Stimulated activated CD8-positive, alpha-beta memory T cell treated with anti-CD3 and anti-CD28 coated beads, Interleukin-2, amount 100 ng/mL, for 48 hours (primary cell): ENCODE results near the gene C2orf76.
A peak's percentile ranks its signal among the peaks of the same experiment; 100 is the strongest.
"Not testable (repeated sequence)": the region's sequence is repeated elsewhere in the genome, so short reads cannot be mapped to it uniquely, and the experiment has no call there.

Experiments used
- DNase-seq, 2 donors: peaks; one replicate each; pipeline ENCODE4 v3.0.0-alpha.2; 2020; ENCODE audit warnings: low read depth in 2 of 2

Gene C2orf76

DNA sequence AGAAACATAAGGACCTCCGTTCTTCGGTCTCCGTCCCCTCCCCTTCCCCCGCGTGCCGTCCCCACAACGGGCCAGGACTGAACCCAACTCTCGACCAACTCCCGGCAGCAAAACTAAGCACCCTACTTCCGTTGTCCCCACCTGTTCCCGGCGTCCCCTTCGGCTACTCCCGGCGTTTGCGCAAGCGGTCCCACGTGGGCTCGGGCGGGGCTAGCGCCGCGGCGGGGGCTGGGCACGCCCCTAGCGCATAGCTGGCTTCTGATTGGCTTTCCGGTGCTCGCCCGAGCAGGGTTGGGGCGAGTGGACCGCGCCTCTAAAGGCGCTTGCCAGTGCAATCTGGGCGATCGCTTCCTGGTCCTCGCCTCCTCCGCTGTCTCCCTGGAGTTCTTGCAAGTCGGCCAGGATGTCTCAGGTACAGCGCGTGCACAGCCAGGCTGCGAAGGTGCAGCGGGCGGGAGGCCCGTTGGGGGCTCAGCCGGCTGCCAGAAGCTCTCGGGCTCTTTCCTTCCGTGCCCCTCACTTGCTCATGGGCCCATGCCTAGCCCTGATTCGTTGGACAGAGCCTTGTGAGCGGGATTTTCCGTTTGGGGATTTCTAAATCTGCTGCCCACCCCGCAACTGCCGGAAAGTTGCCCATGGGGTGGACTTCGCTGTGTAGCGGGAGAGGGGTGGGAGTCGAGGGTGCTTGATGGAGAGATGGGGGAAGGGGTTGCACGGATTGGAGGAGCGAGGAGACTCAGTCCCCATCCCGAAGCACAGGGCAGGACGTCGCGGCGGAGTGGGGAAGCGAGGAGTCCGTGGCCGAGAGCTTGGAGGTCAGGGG is at the start of gene C2orf76, which contains the start of gene DBI:
Gene C2orf76 (minus strand): TSS at position 186 of the 823 bp plus-strand sequence. CDS start 26,875 bp downstream, outside the sequence.
Gene DBI (plus strand): TSS at position 329 of the 823 bp plus-strand sequence. CDS start 75 bp downstream, at position 404.
- DNase-seq: peak; percentile 86 to 90

DNA sequence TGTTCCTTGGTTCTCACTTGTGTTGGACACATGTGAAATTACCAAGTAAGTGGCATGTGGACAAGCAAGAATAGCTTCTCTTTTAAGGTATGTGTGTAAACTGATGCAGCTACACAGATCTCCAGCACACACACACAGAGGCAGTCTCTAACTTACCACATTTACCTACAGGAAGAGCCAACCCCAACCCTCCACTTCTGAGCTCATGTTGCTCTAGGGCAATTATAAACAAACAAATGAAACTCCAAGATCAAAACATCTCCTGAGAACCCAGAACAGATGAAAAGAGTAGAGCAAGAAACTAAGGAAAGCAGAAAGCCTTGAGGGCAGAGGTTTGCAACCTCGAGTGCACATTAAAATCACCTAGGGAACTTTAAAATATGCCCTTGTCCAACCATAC is 49.0 kb upstream of the C2orf76 start:
- no peak for DNase-seq

DNA sequence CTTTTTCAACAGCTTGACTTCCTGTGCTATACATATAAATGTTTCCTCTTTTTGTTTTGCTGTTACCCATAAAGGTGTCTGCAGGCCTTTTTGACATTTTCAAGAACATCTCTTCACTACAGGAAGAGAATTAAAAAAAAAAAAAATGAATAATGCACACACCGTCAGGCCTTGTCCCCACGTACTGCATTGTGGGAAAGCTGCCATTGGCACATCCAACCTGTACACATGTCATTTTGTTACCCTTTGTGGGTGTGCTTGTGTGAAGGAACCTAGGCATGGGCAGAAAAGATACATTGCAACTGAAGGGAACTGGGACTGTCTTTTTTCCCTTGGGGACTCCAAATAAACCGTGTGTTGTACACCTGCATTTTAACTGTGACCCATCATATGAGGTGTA is 48.3 kb upstream of the C2orf76 start:
- DNase-seq: no peak

DNA sequence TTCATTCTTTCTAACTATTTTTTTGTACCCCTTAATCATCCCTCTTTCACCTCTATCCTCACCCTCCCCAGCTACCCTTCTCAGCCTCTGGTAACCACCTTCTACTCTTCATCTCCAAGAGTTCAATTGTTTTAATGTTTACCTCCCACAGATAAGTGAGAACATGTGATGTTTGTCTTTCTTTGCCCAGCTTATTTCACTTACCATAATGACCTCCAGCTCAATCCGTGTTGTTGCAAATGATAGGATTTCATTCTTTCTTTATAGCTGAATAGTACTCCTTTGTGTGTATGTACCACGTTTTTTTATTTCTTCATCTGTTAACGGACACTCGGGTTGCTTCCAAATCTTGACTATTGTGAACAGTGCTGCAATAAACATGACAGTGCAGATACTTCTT is 42.9 kb upstream of the C2orf76 start:
- no peak for DNase-seq

DNA sequence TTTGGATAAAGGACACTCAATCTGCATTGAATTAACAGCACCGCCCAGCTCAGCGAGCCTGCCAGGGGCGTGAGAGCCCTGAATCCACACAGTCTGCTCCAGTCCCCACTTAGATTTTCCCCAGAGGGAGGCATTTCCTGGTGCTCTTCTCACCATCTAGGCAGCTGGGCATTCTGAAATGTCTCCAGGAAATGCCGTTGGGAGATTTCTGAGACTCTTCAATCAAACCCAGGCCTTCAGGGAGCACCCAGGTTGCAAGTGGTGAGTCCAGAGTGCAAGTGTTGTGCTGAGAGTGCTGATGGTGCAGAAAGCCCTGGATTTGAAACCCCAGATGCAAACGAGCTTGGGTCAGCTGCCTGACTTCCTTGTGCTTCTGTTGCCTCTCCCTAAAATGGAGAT is 41.6 kb upstream of the C2orf76 start:
- DNase-seq: no peak

DNA sequence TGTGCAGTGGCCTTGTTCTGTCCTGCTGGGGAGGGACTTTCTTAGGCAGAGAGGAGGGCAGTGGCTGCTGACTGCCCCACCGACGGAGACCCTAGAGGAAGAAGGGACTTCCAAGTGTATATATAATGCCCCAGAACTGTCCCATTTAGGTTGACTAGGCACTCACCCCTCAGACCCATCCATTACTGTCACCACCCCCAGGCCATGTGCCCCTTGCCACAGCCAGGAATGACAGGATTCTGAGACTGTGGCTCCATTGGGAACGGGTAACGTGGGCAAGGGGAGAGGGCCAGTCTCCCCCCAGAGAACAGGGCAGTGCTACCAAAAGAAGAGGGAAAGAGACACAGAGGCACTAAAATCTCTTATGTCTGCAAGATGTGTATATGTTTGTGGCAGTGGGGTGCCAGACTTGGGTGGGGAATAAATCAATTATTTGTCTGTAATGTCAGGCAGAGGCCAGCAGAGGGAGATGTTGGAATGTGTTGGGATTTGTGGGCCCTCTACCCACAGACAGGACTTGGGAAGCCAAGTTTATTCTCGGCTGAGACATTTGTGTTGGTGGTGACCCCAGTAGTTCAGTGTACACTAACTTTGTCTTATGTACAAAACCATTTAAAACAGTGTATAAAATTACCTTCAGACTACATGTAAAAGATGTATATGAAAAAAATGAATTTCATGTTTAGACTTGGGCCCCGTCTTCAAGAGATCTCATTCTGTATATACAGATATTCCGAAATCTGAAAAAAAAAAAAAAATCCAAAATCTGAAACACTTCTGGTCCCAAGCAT is 41.0 kb upstream of the C2orf76 start:
- DNase-seq: no peak

DNA sequence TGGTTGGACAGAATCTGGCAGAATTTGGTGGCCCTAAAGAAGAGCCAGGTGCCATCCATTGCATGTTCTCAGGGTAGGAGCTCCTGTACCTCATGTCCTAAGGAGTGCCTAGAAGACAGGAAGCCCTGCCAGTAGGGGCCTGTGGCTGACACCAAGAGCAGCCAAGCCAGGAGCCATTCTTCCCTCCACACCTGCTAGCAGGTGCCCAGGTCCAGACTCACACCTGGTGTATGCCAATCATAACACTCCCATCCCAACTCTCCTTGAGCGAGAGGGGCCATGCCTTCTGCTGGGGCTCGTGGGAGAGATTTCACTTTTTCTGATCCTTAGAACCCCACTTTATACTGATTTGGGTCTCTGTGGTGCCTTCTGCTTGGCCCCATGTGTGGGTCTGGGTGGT is 38.5 kb upstream of the C2orf76 start:
- no peak for DNase-seq

DNA sequence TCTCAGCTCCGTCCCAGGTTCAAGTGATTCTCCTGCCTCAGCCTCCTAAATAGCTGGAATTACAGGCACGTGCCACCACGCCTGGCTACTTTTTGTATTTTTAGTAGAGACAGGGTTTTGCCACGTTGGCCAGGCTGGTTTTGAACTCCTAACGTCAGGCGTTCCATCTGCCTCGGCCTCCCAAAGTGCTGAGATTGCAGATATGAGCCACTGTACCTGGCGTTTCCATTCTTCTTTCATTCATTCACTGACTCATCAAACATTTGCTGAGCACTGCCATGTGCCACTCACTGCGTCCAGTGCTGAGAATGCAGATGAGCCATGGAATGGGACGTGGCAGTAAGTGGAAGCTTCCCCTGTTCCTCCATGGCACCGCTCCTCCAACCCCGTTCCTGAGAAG is 37.0 kb upstream of the C2orf76 start:
- not testable (repeated sequence) for DNase-seq

DNA sequence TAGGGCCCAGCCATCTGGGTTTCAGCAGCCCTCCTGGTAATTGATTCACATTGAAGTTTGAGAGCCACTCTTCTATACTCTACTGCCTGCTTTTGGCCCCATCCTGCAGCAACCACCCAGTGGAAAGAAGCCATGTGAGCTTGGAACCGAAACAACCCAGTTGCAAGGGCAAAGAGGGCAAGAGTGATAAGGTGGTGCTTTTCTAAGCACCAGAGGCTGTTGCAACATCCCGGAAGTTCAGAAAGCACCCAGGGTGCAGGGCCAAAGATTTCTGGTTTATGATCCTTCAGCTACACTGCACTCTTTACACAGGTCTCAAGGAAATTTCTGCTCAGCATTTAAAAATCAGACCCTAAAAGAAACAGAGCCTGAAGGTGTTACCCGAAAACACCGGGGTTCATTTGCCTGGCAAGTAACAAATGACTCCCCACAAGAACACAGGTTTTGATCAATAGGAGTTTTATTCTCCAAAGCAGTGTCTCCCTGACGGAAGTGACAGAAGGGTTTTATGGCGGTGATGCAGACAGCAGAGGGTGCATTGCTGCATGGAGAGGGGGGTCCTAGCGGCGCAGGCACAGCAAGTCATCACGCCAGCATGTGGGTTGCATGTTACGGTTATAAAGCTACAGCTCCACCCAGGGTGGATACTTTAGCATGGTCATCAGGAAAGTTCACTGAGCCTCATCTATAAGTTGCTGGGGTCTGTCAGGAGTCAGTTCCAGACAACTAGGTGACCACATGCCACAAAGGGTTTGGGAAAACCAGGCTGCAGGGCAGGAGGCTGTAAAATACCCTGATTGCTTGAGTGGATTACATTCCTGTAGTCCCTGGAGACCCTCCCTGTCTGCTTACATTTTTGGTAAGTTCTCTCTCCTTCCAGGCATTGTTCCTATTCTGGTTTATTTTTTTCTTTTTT is 36.3 kb upstream of the C2orf76 start:
- no peak for DNase-seq

DNA sequence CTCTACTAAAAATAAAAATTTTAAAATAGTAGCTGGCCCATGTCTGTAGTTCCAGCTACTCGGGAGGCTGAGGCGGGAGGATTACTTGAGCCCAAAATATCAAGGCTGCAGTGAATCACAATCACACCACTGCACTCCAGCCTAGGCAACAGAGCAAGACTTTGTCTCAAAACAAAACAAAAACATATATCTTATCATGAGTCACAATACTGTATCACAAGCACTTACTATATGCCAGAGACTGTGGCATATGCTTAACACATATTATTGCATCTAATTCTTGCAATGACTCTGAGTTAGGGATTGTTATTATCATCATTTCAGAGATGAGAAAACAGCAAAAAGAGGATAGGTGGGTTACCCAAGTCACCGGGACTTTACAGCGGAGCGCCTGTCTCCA is 35.5 kb upstream of the C2orf76 start:
- no peak for DNase-seq

DNA sequence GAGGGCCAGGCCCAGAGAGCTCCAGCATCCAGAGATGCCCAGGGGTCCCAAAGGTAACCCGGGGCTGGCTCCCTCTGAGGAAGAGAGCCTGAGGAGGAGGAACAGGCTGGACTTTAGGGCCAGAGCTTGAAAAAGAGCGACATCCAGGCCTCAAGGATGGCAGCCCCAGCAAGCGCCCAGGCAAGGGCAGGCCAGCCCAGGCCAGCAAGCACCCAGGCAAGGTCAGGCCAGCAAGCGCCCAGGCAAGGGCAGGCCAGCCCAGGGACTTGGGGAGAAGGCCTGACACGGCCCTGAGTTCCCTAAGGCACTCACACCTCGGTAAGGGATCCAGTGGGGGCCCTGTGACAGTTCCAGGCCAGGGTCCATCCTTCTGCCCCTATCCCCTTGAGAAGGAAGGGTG is 30.6 kb upstream of the C2orf76 start:
- DNase-seq: no peak

DNA sequence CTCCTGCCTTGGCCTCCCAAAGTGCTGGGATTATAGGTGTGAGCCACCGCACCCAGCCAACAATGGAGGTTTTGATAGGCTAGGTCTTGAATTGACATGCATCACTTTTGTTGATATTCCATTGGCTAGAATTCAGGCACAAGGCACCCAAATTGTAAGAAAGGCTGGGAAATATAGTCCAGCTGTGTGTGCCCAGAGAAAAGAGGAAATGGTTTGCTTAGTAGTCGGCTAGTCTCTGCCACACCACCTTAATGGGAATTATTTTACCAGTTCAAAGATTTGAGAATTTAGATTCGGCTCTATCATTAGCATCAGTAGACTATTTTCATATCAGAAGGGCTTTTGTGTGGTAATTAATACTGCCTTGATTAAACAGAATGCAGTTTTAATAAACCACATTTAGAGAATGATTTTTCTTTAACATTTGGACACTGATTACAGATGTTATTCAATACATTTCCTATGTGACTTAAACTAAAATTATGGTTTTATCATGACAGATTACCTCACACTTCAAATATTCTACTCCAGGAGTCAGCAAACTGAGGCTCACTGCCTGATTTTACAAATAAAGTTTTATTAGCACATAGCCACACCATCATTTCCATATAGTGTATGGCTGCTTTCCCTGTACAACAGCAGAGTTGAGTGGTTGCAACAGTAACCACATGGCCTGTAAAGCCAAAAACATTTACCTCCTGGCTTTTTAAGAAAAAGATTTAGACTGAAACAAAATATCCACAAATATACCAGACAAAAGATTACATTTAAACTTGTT is 27.5 kb upstream of the C2orf76 start:
- no peak for DNase-seq

DNA sequence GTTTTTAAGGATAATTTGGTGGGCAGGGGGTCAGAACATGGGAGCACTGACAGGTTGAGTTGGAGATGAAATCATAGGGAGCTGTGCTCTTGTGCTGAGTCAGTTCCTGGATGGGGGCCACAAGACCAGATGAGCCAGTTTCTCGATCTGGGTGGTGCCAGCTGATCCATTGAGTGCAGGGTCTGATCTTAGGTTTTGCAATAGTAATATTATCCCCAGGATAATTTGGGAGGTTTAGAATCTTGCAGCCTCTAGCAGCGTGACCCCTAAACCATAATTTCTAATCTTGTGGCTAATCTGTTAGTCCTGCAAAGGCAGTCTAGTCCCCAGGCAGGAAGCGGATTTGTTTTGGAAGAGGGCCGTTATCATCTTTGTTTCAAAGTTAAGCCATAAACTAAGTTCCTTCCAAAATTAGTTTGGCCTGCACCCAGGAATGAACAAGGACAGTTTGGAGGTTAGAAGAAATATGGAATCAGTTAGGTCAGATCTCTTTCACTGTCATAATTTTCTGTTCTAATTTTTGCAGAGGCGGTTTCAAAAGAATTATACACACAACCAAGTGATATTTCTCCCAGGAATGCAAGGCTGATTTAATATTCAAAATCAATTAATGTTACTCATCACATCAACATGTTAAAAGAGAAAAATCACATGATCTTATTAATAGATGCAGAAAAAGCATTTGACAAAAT is 23.1 kb upstream of the C2orf76 start:
- no peak for DNase-seq

DNA sequence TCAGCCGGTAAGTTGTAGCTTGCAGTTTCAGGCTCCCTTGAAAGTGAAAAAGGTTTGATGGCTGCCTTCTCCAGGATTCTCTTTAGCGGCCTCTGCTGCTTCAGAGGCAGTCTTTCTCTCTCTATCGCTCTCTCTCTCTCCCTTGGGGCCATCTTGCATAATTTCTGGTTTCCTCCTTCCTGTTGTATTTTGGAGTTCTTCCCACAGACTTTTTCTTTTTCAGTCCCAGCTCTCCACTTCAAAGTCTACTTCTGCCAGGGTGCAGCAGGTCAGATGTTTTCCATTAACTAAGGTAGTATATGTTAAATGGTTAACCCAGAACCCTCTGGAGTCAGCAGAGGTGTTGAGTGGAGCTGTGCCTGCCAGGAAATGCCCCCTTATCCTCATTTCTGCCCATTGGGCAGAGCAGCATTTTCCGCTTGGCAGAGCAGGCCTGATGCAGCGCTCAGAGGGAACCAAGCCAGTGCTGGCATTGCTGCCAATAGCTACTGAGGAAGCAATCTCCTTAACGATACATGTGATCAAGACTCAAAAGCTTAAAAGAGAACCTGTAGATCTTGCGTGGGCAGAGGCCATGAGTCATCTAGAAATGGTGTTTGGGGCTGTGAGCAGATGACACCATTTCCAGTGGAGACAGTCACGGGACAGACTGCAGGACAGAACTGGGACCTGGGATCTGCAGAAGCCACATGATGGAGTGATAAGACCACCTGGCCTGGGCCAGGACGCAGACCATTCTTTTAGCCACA is 20.9 kb upstream of the C2orf76 start:
- DNase-seq: no peak

DNA sequence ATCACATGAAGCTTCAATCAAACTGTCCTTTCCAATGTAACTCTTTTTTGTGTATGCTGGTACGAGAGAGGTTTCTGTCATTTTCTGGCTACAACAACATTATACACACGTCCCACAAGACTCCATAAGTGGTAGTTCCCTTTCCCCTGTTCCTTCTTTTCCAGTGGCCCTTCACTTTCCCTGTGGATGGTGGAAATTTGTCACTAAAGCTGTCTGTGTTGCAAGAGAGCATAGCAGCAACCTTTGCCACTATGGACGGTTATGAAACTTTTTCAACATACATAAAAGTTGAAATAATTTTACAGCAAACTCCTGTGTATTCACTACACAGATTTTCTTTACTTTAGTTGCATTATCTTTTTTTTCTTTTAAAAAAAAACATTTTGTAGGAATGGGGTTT is 18.8 kb upstream of the C2orf76 start:
- DNase-seq: no peak

DNA sequence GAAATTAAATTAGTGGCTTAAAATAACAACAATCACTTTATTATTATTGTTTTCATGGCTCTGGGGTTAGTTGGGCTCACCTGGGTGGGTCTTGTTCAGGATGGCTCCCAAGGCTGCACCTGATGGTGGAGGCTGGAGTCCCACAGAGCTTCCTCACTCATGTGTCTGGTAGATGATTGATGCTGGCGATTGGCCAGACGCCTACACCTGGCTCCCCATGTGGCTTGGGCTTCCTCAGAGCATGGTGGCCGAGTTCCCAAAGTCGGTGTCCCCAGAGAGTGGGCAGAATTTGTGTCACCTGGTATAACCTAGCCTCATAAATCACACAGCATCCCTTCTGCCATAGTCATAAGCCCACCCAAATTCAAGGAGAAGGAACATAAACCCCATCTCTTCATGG is 18.3 kb upstream of the C2orf76 start:
- DNase-seq: no peak

DNA sequence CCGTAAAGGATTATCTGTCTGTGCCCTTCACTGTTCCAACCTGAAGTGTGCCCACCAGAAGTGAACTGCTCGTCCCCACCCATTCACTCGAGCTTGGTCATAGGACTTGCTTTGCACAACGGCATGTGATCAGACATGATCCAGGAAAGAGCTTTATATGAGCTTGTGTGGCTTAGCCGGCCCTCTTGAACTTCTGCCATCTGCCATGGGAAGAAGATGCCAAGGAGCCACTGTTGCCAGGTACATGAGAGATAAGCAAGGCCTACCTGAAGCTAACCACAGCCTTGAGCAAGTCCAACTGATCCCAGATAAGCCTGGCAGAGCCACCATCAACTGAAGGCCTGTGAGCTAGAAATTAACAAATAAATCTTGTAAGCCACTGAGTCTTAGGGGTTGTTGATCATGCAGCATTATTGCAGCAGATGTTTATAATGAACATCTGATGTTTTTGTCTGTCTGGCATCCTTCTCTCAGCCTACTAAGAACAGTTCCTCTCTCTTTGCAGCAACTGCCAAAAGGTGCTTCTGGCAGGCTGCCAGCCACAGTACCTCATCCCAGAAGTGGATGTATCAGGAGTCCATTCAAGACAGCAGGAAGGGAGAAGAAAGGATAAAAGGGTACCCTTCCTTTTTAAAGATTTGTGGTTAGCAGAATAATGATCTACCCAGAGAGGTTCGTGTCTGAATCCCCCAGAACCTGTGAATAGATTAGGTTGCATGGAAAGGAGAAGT is 16.9 kb upstream of the C2orf76 start:
- no peak for DNase-seq

DNA sequence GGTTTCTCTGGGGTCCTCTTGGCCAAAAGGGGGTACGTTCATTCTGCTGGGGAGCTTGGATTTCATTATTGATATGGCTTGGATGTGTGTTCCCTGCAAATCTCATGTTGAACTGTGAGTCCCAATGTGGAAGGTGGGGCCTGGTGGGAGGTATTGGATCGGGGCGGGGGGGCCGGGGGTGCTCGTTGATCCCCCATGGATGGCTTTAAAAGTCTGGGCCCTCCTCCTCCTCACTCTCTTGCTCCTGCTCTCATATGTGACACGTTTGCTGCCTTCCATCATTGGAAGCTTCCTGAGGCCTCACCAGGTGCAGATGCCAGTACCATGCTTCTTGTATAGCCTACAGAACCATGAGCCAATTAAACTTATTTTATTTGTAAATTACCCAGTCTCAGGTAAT is 11.9 kb upstream of the C2orf76 start:
- DNase-seq: no peak

DNA sequence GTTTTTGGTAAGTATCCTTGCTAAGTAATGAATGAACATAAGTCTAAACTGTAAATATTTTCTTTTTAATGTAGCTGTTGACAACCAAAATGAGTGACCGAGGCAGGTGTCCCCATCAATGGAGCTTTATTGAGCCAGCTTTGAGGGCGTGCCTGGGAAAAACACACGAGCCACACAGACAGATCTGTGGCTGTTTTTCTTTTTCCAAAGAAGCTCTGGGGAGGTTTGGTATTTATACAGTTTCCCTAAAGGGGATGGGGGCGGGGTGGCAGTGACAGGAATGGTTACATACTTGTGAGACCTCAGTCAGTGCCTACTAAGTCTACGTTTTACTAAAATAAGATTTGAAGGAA is 11.3 kb upstream of the C2orf76 start:
- no peak for DNase-seq
